Common myeloid progenitor, CD34-positive (primary cell): ENCODE results near the gene MALSU1.

Source experiments
- CTCF ChIA-PET: fragments of 350-600 bp; sonication (Branson Sonifier 250); formaldehyde crosslinking; loops from one replicate; lab custom pipeline; 2021; ENCODE audit warnings: antibody characterized with exemption; lab: Charles Lee
- POLR2A ChIA-PET: fragments of 350-600 bp; sonication (Branson Sonifier 250); formaldehyde crosslinking; loops from one replicate; lab custom pipeline; 2021; ENCODE audit warnings: antibody characterized with exemption; lab: Charles Lee
- DNase-seq, 3 donors: peaks; one replicate each; pipeline versions ENCODE4 v3.0.0 to v3.0.0-alpha.2; 2013
- H3K27ac ChIP-seq, 2 experiments: 1 replicate in 1 of 2; 2 replicates in 1 of 2; pipeline ENCODE4 v1.7.0; 2013; ENCODE audit warnings: inconsistent platforms in 2 of 2, low read length in 2 of 2, mild to moderate bottlenecking in 2 of 2, low read depth in 1 of 2, moderate library complexity in 1 of 2; ENCODE audit not compliant: severe bottlenecking in 2 of 2, insufficient read depth in 1 of 2, poor library complexity in 1 of 2
- H3K27me3 ChIP-seq, 5 experiments: replicated peaks in 2 of 5; 1 replicate in 3 of 5; 2 replicates in 2 of 5; pipeline versions ENCODE4 v1.6.1 to v1.7.0; 2013; ENCODE audit warnings: low read length in 4 of 5, mild to moderate bottlenecking in 2 of 5, moderate library complexity in 2 of 5, inconsistent platforms in 1 of 5; ENCODE audit not compliant: insufficient read depth in 5 of 5, control insufficient read depth in 4 of 5
- H3K36me3 ChIP-seq, 4 experiments: 1 replicate in 2 of 4; 2 replicates in 2 of 4; pipeline versions ENCODE4 v1.6.1 to v1.7.0; 2013; ENCODE audit warnings: low read length in 3 of 4, control low read depth in 1 of 4, mild to moderate bottlenecking in 1 of 4; ENCODE audit not compliant: control insufficient read depth in 4 of 4, insufficient read depth in 4 of 4
- H3K4me1 ChIP-seq, 4 experiments: 1 replicate in 3 of 4; 2 replicates in 1 of 4; pipeline versions ENCODE4 v1.6.1 to v1.7.1; 2013; ENCODE audit warnings: low read length in 3 of 4, mild to moderate bottlenecking in 3 of 4, control low read depth in 1 of 4, inconsistent platforms in 1 of 4, moderate library complexity in 1 of 4; ENCODE audit not compliant: control insufficient read depth in 4 of 4, insufficient read depth in 4 of 4; ENCODE audit errors: control extremely low read depth in 1 of 4
- H3K4me3 ChIP-seq, 7 experiments: 1 replicate in 4 of 7; 2 replicates in 3 of 7; pipeline versions ENCODE4 v1.5.1 to v1.7.0; 2013; ENCODE audit warnings: mild to moderate bottlenecking in 7 of 7, low read length in 6 of 7, moderate library complexity in 6 of 7, inconsistent platforms in 2 of 7, low read depth in 2 of 7, control low read depth in 1 of 7; ENCODE audit not compliant: insufficient read depth in 4 of 7, control insufficient read depth in 1 of 7; ENCODE audit errors: extremely low read depth in 1 of 7
- H3K9me3 ChIP-seq, 5 experiments: 1 replicate in 4 of 5; 2 replicates in 1 of 5; pipeline versions ENCODE4 v1.6.1 to v1.7.1; 2013; ENCODE audit warnings: low read length in 4 of 5, mild to moderate bottlenecking in 2 of 5, inconsistent platforms in 1 of 5, low read depth in 1 of 5, moderate library complexity in 1 of 5; ENCODE audit not compliant: control insufficient read depth in 4 of 5, insufficient read depth in 2 of 5; ENCODE audit errors: control extremely low read depth in 1 of 5
- WGBS: methylation state at CpG from one replicate; pipeline ENCODE4 v1.1.5; 2013; ENCODE audit not compliant: insufficient coverage; 5-methylcytosine and 5-hydroxymethylcytosine counted together

The MALSU1 gene

GRCh38 chr7:23333671-23334246 is 34.6 kb downstream of the MALSU1 start:
- CTCF ChIA-PET = interaction anchor here (1.0 kb wide), 1 partner anchor 15 kb away, joined by 4 read pairs; no protein-coding TSS in a partner anchor
- POLR2A ChIA-PET = no interaction called here
- H3K4me1 ChIP-seq = peaks cover 4 to 11% (median 8%) of the 10 kb centered on the region in 4 experiments

GRCh38 chr7:23334482-23335056 is 35.4 kb downstream of the MALSU1 start:
- ChIA-PET POLR2A (no interaction called here), CTCF (no interaction called here)
- peaks cover 2 to 54% (median 23%) of the 10 kb centered on the region in 4 experiments for H3K36me3 ChIP-seq
- no peaks in the 10 kb centered on the region for H3K27me3 ChIP-seq
- H3K27ac ChIP-seq = no peak overlapping the region
- H3K4me1 ChIP-seq = peaks cover 4 to 11% (median 8%) of the 10 kb centered on the region in 4 experiments
- 96% methylated on average over 4 of the region's 5 CpGs for WGBS
- no peak for DNase-seq
- peaks cover 0 to 11% (median 1%) of the 10 kb centered on the region in 5 experiments for H3K9me3 ChIP-seq
- H3K4me3 ChIP-seq = no peak overlapping the region

More at GRCh38 chr7:23333671-23334246, 34.6 kb downstream of the MALSU1 start:
- DNase-seq = no peak
- H3K4me3 ChIP-seq = no peak overlapping the region
- H3K27me3 ChIP-seq = no peaks in the 10 kb centered on the region
- H3K27ac ChIP-seq = no peak overlapping the region
- H3K9me3 ChIP-seq = peaks cover 0 to 11% (median under 1%) of the 10 kb centered on the region in 5 experiments
- H3K36me3 ChIP-seq = peaks cover 2 to 51% (median 19%) of the 10 kb centered on the region in 4 experiments
- 100% methylated on average over 6 of the region's 9 CpGs for WGBS

GRCh38 chr7:23335136-23335535 is 36.0 kb downstream of the MALSU1 start:
- CTCF ChIA-PET = interaction anchor here (1.0 to 1.5 kb wide), 2 partner anchors 11 to 22 kb away, joined by 3 to 8 read pairs; no protein-coding TSS in a partner anchor

GRCh38 chr7:23335621-23336020 is 36.5 kb downstream of the MALSU1 start:
- H3K27ac ChIP-seq = no peak overlapping the region
- peaks cover 0 to 11% (median 1%) of the 10 kb centered on the region in 5 experiments for H3K9me3 ChIP-seq
- peak in 2 of 3 donors; percentile 17 to 42 for DNase-seq
- H3K4me1 ChIP-seq = peaks cover 4 to 11% (median 8%) of the 10 kb centered on the region in 4 experiments
- H3K36me3 ChIP-seq = peaks cover 0 to 61% (median 24%) of the 10 kb centered on the region in 4 experiments
- POLR2A ChIA-PET = interaction anchor here (0.5 to 0.9 kb wide), 2 partner anchors 38 to 231 kb away, joined by 3 to 6 read pairs; no protein-coding TSS in a partner anchor
- 69% methylated on average over 6 of the region's 6 CpGs for WGBS
- H3K4me3 ChIP-seq = peak overlapping the region in 1 of 7 experiments; percentile 7
- H3K27me3 ChIP-seq = no peaks in the 10 kb centered on the region
- CTCF ChIA-PET = interaction anchor here (0.6 to 1.5 kb wide), 8 partner anchors 10 to 1762 kb away, joined by 3 to 8 read pairs (median 4); no protein-coding TSS in a partner anchor

More at GRCh38 chr7:23335136-23335535, 36.0 kb downstream of the MALSU1 start:
- peaks cover 0 to 11% (median 1%) of the 10 kb centered on the region in 5 experiments for H3K9me3 ChIP-seq
- no peak for DNase-seq
- POLR2A ChIA-PET = interaction anchor here (0.5 kb wide), 1 partner anchor 39 kb away, joined by 3 read pairs; no protein-coding TSS in a partner anchor
- H3K27ac ChIP-seq = no peak overlapping the region
- no peaks in the 10 kb centered on the region for H3K27me3 ChIP-seq
- peaks cover 4 to 11% (median 8%) of the 10 kb centered on the region in 4 experiments for H3K4me1 ChIP-seq
- no peak overlapping the region for H3K4me3 ChIP-seq
- 100% methylated on average over 1 of the region's 2 CpGs for WGBS
- peaks cover 2 to 59% (median 25%) of the 10 kb centered on the region in 4 experiments for H3K36me3 ChIP-seq

GRCh38 chr7:23336086-23336485 is 36.9 kb downstream of the MALSU1 start:
- ChIA-PET CTCF (interaction anchor here (0.6 to 1.6 kb wide), 10 partner anchors 10 to 1762 kb away, joined by 3 to 8 read pairs (median 3); no protein-coding TSS in a partner anchor), POLR2A (interaction anchor here (0.9 kb wide), 1 partner anchor 232 kb away, joined by 6 read pairs; no protein-coding TSS in a partner anchor)
- H3K4me1 ChIP-seq = peaks cover 4 to 11% (median 8%) of the 10 kb centered on the region in 4 experiments
- DNase-seq = peak in 2 of 3 donors; percentile 56 to 71
- 37% methylated on average over 3 of the region's 3 CpGs for WGBS
- no peaks in the 10 kb centered on the region for H3K27me3 ChIP-seq
- peaks cover 0 to 62% (median 23%) of the 10 kb centered on the region in 4 experiments for H3K36me3 ChIP-seq
- H3K4me3 ChIP-seq = no peak overlapping the region
- H3K27ac ChIP-seq = no peak overlapping the region
- H3K9me3 ChIP-seq = peaks cover 0 to 11% (median 1%) of the 10 kb centered on the region in 5 experiments

- no peak for DNase-seq
- Histone ChIP-seq H3K4me1 (peaks cover 4 to 11% (median 8%) of the 10 kb centered on the region in 4 experiments), H3K36me3 (peaks cover 0 to 67% (median 24%) of the 10 kb centered on the region in 4 experiments), H3K4me3 (no peak overlapping the region), H3K9me3 (peaks cover 0 to 11% (median 1%) of the 10 kb centered on the region in 5 experiments), H3K27me3 (no peaks in the 10 kb centered on the region), H3K27ac (no peak overlapping the region)
- ChIA-PET POLR2A (no interaction called here), CTCF (interaction anchor here (1.1 to 2.2 kb wide), 7 partner anchors 9 to 65 kb away, joined by 3 to 13 read pairs (median 4); no protein-coding TSS in a partner anchor)
- 100% methylated on average over 5 of the region's 6 CpGs for WGBS
These were observed 37.7 kb downstream of the MALSU1 start for GRCh38 chr7:23336799-23337283.
